GM12801 (cell line): Measurements from ENCODE around the gene MAGI1.

Experiments
- TF ChIP-seq, protein P1 (sequence below): IDR thresholded peaks from one replicate; pipeline ENCODE4 v1.5.1; 2011; ENCODE audit warnings: control low read depth; ENCODE audit not compliant: insufficient read length; ENCODE audit errors: extremely low read depth

MAGI1 gene

DNA sequence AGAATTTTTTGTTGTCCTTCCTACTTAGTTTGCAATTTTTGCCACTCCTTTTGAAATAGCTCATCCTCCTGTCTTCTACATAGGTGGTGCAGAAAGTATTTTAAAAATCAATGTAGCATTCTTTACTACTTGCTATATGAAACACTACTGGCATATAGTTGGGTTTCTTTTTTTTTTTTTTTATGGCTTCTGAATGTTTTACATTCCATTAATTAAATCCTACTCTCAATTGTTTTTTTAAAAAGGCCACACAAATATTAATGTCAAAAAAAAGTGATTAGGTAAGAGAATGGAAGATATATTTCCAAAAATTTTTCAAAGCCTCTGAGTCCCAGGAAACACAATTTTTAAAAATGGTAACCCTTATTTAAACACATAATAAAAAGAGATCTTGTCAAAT, 262.6 kb downstream of the MAGI1 start:
- TF ChIP-seq, protein P1, sequence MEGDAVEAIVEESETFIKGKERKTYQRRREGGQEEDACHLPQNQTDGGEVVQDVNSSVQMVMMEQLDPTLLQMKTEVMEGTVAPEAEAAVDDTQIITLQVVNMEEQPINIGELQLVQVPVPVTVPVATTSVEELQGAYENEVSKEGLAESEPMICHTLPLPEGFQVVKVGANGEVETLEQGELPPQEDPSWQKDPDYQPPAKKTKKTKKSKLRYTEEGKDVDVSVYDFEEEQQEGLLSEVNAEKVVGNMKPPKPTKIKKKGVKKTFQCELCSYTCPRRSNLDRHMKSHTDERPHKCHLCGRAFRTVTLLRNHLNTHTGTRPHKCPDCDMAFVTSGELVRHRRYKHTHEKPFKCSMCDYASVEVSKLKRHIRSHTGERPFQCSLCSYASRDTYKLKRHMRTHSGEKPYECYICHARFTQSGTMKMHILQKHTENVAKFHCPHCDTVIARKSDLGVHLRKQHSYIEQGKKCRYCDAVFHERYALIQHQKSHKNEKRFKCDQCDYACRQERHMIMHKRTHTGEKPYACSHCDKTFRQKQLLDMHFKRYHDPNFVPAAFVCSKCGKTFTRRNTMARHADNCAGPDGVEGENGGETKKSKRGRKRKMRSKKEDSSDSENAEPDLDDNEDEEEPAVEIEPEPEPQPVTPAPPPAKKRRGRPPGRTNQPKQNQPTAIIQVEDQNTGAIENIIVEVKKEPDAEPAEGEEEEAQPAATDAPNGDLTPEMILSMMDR: no peak

DNA sequence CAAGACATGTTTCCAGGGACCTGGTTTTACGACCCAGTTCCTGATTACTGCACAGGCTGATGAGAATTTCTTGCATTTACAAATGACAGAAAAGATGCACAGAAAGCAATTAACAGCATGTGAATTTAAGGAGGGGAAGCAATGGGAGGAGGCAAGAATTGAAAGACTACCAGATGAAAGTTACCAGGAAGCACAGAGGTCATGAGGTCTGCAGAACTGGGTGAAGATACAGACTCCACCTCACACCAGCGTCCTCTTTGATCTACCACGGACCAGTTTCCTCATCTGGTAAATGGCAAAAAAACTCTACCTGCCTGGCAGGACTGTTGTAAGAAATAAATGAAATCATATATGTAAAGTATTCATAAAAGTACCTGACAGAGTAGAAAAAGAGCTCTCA, 266.0 kb downstream of the MAGI1 start:
- TF ChIP-seq, protein P1: no peak

DNA sequence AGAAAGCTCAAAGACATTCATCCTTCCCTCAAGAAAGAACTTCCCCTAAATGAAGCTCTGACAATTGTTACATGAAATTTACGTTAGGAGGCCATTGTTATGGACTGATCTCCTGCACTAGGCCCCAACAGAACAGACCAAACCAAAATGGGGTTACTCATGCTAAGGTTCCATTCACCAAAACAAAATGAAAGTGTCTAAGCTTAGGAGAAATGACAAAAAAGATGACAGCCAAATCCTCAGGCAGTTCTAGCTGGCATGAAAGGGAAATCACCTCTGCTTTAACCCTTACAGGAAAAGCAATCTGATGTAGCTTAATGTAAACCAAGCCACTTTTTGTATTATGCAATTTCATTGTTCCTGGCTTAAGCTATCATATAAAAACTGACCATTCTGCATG, 271.2 kb downstream of the MAGI1 start:
- TF ChIP-seq, protein P1: no peak

DNA sequence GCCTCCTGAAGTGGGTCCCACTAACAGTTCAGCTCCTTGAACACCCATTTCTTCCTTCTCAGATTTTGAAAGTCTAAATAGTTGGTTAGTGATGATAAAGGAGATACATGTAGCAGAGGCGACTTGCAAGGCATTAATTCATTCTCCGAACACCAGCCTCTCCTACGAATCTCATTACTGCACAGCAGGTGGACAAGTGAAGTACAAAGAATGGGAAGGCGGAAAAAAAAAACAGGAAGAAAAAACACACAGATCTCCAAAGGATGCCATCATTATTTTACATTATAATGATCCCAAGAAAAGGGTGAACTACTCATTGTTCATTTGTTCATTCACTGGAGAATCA, 276.5 kb downstream of the MAGI1 start:
- TF ChIP-seq, protein P1: no peak

DNA sequence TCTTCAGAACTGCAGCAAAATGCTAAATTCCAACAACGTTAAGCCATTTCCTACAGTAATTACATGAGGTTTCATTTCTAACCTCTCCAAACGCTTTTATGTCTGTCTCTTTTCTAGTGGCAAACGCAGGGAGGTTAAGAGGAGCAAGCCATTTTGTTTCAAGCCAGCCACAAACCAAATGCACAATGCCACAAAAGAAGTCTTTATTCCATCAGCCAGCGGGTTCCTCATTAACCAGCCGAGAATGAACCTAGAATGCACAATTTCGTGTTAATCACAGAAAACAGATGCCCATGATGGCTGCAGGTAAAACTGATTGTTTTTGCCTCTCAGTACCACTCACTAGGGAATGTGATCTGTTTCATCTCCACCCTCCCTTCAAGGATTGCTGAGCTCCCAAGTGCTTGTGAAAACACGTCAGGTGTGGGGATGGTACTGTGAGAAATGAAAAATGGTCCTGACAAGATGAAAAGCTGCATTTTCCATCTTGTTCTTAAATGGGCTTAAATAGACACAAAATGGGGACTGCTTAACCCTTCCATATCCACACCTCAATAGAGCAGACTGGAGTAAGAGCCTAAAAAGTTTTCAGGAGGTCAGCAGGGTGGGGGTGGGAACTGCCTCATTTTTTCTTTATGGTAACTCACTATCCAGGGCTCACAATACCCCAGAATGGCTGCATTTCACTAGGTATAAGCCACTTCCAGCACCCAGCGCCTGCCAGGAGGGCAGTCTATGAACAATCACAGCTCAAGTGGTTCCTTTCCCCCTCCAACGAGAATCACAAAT, 277.1 kb downstream of the MAGI1 start:
- TF ChIP-seq, protein P1: no peak

DNA sequence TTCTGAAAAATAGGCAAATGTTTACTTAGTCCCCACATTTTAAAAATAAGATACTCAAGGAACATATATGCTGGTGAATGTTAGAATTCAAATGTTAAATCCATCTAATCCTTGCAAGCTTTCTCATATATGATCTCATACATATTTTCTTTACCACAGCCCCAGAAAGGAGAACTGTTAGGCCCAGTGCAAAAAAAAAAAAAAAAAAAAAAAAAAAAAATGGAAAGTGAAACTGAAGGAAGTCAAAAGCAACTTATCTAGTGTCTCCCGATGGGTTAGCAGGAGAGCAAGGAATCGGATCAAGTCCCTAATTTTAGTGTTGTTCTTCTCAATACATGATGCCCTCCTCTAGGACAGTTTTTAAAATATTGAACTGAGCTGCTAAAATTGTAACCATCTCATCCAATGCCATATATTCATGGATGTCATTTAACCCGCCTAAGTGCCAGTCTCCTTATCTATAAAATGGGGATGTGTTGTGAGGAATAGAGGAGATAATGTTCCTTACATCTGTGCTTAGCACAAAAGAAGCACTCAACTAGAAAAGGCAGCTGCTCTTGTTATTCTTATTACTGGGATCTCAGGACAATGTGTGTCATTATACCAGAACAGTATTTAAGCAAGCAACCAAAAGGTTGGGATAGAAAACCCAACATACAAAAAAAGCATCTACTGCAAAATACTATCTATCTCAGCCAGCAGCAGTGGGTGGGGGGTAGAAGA, 279.7 kb downstream of the MAGI1 start:
- TF ChIP-seq, protein P1: no peak

DNA sequence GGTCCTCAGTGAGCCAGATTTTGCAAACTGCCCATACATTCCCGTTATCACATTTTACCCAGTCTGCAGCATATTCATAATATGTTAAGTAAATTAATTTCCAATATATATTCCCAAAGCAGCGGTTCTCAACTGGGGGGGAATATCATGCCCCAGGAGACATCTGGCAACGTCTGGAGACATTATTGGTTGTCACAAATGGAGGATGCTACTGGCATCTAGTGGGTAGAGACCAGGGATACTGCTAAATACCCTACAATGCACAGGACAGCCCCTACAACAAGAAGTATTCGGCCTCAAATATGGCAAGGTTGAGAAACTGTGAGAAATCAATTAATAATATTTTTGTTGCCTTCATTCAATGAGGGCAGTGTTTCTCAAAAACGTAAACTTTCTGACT, 280.3 kb downstream of the MAGI1 start:
- TF ChIP-seq, protein P1: no peak
